ENCODE measurements around the gene MEF2A. TPM values are rescaled to one million over a fixed set of nuclear protein-coding genes. Genes with fewer than 3 reads are reported as not detected.

The MEF2A gene
- total RNA-seq, 2 donors from 2014 or later = 164 to 168 TPM

DNA sequence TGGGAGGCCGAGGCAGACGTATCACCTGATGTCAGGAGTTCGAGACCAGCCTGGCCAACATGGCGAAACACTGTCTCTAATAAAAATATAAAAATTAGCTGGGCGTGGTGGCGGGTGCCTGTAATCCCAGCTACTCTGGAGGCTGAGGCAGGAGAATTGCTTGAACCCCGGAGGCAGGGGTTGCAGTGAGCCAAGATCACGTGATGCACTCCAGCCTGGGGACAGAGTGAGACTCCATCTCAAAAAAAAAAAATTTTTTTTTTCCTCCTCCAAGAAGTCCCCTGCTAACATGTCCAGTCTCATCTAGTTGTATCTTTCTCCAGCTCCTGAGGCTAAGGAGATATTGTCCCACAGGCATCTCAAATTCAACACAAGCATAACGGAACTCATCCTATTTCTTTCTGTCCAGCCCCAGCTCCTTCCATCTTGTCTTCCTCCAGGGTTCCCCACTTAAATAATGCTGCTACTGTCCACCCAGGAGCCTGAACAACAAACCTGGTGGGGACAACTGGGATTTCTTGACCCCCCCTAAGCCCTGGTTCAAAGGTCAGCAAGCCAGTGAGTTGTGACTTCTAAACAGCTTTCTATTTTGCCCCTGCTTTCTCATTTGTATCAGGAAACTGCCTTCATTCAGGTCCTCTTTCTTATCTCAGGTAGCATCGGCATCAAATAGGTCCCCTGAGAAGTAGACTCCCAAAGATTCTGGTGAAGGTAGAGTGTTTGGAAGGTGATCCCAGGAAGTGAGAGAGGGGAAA lies 4.1 kb upstream of the MEF2A start:
- Histone ChIP-seq H3K27ac (no peak overlapping the region), H3K27me3 (replicated peaks; ENCODE audit: insufficient read depth) (no peaks in the 10 kb centered on the region), H3K9me3 (no peaks in the 10 kb centered on the region), H3K4me3 (no peak overlapping the region), H3K36me3 (no peaks in the 10 kb centered on the region), H3K4me1 (ENCODE audit: control insufficient read depth in 1 of 2, low read depth in 2 of 2) (peaks cover 14 to 18% of the 10 kb centered on the region in 2 donors)
- DNase-seq (ENCODE audit: low spot score) (no peak), ATAC-seq (ENCODE audit: insufficient number of reproducible peaks, low FRiP score, low read depth) (no peak)
- TF ChIP-seq, protein P1, sequence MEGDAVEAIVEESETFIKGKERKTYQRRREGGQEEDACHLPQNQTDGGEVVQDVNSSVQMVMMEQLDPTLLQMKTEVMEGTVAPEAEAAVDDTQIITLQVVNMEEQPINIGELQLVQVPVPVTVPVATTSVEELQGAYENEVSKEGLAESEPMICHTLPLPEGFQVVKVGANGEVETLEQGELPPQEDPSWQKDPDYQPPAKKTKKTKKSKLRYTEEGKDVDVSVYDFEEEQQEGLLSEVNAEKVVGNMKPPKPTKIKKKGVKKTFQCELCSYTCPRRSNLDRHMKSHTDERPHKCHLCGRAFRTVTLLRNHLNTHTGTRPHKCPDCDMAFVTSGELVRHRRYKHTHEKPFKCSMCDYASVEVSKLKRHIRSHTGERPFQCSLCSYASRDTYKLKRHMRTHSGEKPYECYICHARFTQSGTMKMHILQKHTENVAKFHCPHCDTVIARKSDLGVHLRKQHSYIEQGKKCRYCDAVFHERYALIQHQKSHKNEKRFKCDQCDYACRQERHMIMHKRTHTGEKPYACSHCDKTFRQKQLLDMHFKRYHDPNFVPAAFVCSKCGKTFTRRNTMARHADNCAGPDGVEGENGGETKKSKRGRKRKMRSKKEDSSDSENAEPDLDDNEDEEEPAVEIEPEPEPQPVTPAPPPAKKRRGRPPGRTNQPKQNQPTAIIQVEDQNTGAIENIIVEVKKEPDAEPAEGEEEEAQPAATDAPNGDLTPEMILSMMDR (IDR thresholded peaks at IDR 0.05) = no peak

DNA sequence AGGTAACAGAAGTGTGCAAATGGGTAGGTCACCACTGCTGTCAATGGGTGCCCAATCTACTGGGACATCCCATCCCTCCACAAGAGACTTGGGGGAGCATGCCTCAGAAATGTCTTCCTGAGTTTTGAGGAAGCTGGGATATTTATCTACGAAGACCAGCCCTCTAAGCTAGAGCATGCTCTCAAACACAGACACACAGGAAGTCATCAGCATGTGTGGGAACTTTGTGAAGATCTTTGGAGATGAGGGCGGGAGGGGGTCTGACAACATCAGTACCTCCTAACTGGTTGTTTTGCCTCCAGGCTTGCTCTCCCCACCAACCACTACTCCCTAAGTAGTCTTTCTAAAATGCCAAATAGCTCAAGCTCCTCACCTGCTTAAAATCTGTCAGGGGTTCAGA lies 3.5 kb upstream of the MEF2A start:
- TF ChIP-seq, protein P1 (IDR thresholded peaks at IDR 0.05) = no peak
- Histone ChIP-seq H3K4me1 (ENCODE audit: control insufficient read depth in 1 of 2, low read depth in 2 of 2) (peaks cover 14 to 18% of the 10 kb centered on the region in 2 donors), H3K36me3 (no peaks in the 10 kb centered on the region), H3K27me3 (replicated peaks; ENCODE audit: insufficient read depth) (no peaks in the 10 kb centered on the region), H3K9me3 (no peaks in the 10 kb centered on the region), H3K27ac (no peak overlapping the region), H3K4me3 (no peak overlapping the region)
- DNase-seq (ENCODE audit: low spot score) = no peak
- no peak for ATAC-seq (ENCODE audit: insufficient number of reproducible peaks, low FRiP score, low read depth)

DNA sequence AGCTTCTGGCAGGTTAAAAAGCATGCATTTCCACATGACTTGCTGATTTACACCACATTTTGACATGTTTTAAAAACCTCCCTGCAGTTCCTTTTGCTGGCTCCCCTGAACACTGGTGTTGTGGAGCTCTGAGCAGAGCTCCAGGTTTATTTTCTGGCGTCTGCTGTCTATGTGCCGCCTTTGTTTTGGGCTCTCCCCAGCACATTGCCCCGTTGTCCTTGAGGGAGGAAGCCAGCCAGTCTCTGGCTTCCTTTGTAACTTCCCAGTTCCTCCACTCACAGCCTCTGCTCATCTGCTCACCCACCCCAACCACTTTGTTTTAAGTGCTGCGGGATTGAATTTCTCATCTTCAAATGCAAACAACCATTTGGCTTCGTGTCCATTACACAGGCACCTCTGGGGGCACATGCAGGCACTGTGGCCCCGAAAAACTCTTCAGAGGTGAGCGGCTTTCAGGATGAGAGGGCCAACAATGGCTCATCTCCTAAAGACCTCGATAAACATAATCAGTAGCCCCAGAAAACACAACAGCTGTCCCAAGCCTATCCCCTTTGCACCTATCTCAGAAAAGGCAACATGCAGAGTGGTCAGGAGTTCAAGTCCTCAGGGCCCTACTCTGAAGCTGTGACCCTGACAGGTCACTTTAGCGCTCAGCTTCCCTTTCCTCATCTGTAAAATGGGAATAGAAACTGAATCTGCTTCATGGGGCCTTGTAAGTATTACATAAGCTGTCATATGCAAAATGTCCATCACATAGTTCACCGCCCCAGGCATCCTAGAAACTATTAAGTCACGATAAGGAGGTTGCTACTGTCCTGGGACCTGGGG lies 1.3 kb upstream of the MEF2A start:
- Histone ChIP-seq H3K36me3 (no peaks in the 10 kb centered on the region), H3K27ac (peak overlapping the region; percentile 94 to 96), H3K4me1 (ENCODE audit: control insufficient read depth in 1 of 2, low read depth in 2 of 2) (peaks cover 27 to 33% of the 10 kb centered on the region in 2 donors), H3K9me3 (no peaks in the 10 kb centered on the region), H3K27me3 (replicated peaks; ENCODE audit: insufficient read depth) (no peaks in the 10 kb centered on the region), H3K4me3 (peak overlapping the region; percentile 67)
- TF ChIP-seq, protein P1 (IDR thresholded peaks at IDR 0.05) = no peak
- DNase-seq (ENCODE audit: low spot score) (no peak), ATAC-seq (ENCODE audit: insufficient number of reproducible peaks, low FRiP score, low read depth) (no peak)

DNA sequence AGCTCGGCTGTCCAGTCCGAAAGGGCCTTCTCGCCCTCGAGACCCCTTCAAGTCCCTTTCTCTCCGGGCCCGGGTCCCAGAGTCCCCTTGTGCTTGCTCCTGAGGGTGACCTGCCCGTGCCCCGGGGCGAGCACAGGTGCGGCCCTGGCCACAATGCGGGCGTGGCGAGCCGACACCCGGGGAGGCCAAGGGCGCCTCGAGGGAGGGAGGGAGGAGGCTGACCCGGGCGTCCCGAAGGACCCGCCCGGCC lies 810 bp upstream of the MEF2A start:
- peak overlapping the region; percentile 67 for H3K4me3 ChIP-seq
- peak overlapping the region; percentile 94 to 96 for H3K27ac ChIP-seq
- peaks cover 28 to 33% of the 10 kb centered on the region in 2 donors for H3K4me1 ChIP-seq (ENCODE audit: control insufficient read depth in 1 of 2, low read depth in 2 of 2)
- TF ChIP-seq, protein P1 (IDR thresholded peaks at IDR 0.05) = no peak
- no peaks in the 10 kb centered on the region for H3K9me3 ChIP-seq
- peak; percentile 26 for DNase-seq (ENCODE audit: low spot score)
- no peaks in the 10 kb centered on the region for H3K36me3 ChIP-seq
- H3K27me3 ChIP-seq (replicated peaks; ENCODE audit: insufficient read depth) = no peaks in the 10 kb centered on the region
- no peak for ATAC-seq (ENCODE audit: insufficient number of reproducible peaks, low FRiP score, low read depth)

DNA sequence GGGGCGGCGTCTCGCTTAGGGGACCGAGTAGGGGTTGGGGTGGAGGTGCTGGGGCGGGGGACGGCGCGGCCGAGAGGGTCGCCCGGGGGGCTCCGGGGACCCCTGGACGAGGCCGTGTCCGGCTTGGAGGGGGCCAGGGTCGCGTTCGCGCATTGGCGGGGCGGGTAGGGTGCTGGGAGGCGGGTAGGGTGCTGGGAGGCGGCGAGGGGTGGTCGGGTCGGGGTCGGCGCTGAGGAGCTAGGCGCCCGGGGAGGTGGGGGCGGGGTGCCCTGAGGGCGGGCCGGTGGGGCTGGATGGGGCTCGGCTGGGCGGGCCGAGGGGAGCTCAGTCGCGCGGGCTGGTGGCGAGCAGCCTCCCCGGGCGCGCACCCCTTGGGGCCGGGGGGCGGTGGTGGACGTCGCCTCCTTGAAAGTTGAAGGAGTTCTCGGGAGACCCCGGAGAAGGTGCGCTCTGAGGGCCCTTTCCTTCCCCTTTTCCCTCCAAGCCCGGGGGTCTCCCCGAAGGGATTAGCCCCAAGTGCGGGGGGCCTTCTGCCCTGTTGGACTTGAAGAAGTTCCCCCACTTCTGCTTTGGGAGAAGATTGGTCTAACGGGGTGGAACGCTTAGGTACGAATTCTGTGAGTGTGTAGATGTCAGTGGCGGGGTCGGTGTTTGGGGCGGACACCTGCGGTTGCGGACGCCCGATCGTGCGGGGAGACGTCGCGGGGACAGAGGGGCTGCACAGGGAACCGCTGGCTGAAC lies 543 bp downstream of the MEF2A start:
- DNase-seq (ENCODE audit: low spot score) (no peak), ATAC-seq (ENCODE audit: insufficient number of reproducible peaks, low FRiP score, low read depth) (no peak)
- Histone ChIP-seq H3K4me3 (peak overlapping the region; percentile 97), H3K36me3 (no peaks in the 10 kb centered on the region), H3K9me3 (no peaks in the 10 kb centered on the region), H3K4me1 (ENCODE audit: control insufficient read depth in 1 of 2, low read depth in 2 of 2) (peaks cover 40 to 42% of the 10 kb centered on the region in 2 donors), H3K27ac (peak overlapping the region; percentile 93 to 98), H3K27me3 (replicated peaks; ENCODE audit: insufficient read depth) (no peaks in the 10 kb centered on the region)
- TF ChIP-seq, protein P1 (IDR thresholded peaks at IDR 0.05) = no peak
